Activated naive CD4-positive, alpha-beta T cell treated with anti-CD3 and anti-CD28 coated beads, Interleukin-2, amount 50 U/mL, for 16 hours (primary cell): ENCODE measurements around the gene HDAC4.

Experiments
- DNase-seq: peaks from one replicate; pipeline ENCODE4 v3.0.0-alpha.2; 2020

The HDAC4 gene

DNA sequence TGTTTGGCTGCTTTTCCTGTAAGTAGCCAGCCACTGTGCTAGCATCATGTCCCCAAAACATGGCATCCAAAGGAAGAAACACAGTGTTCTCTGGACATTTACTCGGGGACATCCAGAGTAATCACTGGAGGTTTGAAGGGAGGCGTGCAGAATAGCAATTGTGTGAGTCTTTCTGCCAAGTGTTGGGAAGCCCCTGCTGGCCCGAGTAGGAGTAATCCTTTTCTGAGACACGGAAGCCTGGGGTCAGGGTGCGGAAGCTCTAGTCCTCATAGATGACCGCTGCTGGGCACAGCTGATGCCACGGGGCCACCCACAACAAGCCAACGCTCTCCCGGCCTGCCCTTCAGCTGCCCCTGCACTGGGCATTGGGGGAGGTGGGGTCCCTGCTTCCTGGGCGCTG, 24.8 kb upstream of the HDAC4 start:
- no peak for DNase-seq

DNA sequence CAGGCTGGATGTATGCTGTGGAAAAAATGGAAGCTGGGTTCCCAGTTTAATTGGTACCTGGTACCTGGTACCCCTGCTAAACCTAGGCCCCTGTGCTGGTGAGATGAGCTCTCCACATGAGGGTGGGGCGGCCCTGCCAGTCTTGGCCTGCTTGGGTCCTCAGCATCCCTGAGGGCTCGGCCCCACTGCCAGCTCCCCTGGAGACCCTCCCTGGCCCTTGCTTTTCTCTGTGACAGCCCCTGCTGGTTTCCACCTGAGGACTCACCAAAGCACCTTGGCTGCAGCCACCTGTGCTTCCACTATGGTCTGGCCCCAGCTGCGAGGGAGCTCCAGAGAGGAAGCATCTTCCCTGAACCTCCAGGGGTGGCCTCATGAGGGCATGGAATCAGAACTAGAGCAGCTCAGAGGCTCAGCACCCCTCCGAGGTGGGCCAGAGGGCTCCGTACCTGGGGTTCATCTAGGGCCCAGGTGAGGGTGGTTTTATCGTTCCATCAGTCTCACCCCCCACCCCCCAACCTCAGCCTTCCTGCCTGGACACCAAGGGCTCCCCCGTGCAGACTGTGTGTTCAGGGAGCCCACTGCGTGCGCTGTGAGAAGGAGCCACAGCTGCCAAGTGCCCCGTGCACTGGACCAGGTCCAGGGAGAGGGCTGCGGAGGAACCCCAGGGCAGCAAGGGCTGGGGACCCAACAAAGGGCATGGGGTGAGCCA, 23.7 kb upstream of the HDAC4 start:
- DNase-seq, result no peak

DNA sequence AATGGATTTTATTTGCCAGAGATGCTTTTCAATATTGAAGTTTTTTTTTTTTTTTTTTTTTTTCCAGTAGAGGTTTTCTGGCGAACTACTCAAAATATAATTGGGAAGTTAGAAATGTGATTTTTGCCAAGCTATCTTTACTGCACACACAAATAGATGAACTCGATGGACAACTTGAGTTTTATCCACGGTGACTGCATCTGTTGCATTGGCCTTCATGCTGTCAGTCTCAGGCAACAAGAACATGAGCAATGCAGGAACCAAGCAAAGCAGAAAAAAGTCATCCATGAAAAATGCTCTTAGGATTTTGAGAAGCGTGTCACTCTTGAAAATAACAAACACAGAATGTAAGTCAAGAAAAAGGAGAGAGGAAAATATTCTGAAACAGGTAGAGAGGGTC, 22.7 kb upstream of the HDAC4 start:
- DNase-seq, result no peak

DNA sequence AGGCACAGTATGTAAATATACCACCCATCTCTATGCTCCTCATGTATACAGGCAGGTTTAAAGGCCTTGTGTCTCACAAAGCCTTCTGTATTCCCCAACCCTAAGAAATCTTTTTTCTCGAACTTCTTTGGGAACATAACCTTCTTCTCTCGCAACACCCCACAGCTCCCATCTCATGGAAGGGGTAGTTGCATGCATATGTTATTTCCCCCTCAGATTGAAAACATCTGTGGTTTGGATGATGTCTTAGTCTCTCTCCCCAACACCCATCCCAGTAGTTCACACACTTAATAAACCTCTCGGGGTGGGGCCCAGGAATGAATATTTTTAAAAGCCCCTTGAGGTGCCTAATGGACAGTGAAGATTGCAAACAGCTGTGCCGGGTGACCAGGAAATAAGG, 21.0 kb upstream of the HDAC4 start:
- DNase-seq, result no peak

DNA sequence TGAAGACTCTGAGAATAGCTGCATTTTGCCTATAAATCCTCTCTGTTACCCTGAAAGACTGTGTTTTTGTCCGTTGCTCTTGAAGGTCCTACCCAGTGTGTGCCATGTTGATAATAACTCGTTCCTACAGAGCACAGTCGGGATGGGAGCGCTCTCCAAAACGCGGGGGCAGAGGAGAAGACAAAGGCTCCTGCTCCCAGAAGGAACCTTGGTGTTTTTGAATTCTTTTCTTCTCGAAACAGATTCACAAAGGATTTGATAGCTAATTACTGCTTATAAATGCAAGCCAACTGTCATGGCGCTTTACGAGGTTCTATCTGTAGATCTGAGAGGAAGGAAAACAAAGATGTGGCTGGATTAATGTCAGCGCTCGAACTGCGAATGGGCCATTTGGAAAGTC, 19.3 kb upstream of the HDAC4 start:
- no peak for DNase-seq

DNA sequence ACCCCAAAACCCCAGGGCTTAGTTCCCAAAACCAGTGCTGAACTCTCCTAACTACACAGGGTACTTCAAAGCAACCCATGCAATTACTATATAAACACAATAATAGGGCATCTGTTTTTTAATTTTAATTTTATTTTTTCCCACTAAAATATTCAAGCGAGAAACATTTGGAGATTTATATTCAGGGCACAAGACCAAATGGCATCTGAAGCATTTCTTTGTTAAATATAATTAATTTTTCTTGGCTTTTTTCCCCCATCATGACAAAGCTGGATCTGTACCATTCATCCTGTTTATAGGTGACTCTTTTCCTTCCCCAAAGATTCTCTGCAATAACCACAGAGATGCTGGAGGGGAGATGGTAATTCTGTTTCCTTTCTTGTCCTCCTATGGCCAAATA, 18.1 kb upstream of the HDAC4 start:
- DNase-seq, result no peak

DNA sequence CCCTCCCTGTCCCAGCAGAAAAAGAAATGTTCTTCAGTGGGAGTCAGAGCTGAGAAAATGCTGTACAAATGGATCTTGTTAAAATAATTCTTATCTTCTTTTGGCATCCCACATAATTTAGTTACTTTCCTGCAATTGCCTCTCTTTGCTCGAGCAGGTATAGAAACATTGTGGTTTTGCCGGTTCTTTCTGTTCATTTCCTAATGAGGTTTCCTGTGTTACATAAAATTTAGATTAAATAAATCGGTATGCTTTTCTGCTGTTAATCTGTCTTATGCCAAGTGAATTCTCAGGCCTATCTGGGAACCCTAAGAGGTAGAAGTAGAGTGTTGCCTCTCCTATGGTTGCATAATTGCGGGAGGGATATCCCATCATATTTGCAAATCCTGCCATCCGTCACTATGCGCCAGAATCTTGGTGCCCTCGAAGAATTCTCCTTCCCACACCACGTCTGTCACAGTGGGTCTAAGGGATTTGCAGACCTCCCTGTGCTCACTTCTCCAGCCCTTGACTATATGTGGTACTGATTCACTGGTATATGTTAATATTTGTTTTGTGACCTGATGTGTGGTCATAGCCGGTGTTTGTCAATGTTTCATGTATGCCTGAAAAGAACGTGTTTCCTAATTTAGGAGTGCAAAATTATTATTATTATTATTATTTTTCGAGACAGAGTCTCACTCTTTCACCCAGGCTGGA, 12.2 kb upstream of the HDAC4 start:
- DNase-seq, result no peak

DNA sequence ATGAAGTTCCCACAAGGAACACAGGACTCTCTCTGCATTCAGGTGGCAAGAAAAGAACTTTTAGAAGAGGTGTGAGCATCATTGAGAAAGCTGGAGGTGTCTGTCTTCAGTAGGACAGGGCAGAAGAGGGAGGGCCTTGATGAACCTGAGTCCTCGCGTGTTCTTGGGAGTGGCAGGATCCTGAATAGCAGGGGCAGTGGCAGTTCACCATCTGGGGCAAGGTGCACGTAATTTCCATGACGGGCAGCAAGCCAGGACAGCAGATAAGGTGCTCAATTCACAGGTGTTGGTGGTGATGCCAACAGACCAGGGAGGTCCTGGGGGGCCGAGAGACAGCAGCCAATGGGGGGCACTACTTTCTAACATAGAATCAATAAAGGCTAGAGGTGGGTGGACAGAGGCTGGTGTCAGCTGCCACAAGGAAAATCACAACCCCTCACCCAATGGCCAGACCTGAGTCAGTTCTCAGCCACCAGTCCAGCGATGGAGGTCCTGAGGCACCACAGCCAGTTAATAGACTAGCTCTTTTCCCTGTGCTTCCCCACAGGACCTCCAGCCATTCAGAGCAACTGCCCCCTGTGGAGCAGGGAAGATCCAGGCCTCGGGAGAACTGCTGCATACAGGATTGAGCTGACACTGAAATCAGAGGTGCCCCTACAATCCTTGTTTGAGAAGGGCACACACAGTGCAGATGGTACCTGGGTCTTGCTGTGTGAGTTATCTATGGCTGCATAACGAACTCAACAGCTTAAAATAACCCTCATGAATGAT, 10.9 kb upstream of the HDAC4 start:
- no peak for DNase-seq

DNA sequence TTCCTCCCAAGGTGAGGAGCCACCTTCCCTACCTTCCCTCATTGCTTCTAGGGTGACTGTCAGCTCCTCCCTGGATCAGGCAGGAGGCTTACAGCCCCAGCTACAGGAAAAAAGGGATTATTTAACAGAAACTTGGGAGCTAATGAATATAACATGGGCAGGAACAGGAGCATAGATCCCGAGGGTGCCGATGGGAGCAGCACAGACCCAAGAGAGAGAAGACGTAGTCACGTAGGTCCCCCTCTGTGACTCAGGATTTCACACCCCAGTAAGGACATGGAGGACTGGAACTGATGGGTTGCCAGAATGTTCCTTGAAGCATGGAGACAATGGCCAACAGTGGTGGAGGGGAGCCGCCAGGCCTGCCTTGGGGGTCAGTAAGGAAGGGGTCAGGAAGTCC, 10.3 kb upstream of the HDAC4 start:
- DNase-seq, result no peak

DNA sequence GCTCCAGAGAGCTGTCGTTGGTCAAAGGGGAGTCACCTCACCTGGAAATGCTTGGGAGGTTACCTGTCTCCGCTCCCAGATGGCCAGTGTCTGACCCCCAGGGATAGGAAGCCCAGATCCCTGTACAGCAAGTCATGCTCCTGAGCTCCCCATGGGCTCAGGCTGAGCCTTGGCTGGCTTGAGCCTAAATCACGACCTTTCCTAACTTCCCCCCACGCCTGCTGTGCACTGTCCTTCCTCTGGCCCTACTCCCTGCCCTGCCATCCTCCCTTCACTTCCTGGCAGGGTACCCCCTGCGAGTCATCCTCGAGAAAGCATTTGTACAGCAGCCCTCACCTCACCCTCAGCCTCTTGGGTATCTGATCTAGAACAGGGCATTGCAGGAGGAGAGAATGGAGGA, 9.2 kb upstream of the HDAC4 start:
- DNase-seq, result no peak

DNA sequence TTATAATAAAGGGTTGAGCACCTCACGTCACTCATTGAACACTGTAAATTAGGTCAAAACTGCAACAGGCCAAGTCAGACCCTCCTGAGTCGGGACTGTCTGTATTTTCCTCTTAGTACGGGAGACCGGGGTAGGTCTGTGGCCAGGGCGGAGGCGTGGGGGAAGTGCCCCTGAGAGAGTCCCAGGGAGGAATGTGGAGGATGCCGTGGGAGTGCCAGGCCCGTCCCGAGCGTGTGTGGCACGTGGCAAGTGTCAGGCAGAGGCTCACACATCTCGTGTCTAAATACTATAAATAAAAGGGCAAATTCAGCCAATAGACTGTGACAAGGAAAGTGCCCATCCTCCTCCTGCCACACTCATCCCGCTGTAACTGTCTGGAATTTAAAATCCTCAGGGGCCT, 6.3 kb upstream of the HDAC4 start:
- DNase-seq, result no peak

DNA sequence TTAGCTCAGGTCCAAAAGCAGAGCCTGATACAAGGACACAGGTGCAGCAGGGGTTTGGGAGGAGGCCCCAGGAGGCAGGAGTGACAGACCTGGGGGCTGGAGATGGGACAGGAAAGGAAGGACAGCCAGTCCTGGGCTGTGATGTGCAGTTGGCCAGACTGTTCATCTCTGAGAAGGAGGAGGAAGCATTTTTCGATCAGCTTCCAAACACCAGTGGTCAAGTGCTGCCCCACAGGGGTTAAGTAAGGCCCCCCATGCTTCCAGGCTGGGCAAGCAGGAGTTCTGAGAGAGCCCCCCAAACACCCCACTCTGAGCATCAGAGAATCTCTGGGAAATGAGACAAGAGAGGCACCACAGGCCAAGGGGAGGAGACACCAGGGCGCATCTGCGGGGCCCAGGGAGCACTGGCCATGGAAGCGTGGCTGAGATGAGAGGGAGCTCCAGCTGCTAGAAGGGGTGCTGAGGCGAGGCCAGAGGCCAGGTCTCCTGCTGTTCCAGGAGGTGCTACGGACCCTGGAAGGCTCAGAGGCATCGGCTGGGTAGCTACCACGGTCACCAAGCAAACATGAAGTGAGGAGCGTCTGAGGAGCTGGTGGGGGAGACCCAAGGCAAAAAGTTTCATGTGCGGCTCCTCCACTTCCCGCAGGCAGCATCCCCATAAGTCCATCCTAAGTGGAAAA, 5.6 kb upstream of the HDAC4 start:
- no peak for DNase-seq

DNA sequence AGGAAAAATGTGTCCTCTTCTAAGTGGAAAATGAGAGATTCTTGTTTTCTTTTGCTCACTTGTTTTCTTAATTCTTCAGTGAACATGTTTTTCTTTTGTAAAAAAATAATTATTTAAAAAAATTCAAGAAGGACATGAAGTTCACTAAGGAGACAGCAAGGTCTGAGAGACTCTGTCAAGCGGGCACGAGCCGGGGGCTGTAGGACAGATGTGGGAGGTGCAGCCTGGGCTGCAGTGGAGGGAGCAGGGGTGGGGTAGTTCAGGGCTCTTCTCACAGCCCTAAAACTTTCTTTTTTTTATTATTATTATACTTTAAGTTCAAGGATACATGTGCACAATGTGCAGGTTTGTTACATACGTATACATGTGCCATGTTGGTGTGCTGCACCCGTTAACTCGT, 4.3 kb upstream of the HDAC4 start:
- no peak for DNase-seq

DNA sequence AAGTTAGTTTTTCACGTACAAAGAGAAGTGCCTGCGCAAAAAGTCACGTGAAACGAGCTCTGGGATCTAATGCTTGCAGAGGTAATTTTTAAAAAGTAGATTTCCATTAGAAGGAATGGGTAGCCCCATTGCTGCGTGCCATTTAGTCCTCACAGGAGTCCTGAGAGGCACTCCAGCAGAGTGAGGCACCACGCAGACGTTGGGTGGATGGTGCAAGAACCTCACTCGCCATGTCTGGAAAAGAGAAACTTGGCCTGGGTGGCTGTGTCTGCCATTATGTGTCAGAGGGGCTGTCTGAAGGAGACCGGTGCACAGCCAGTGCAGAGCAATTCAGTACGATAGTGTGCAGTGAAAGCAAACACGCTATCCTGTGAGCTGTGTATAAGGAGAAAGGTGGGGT, 1.8 kb upstream of the HDAC4 start:
- DNase-seq, result no peak

DNA sequence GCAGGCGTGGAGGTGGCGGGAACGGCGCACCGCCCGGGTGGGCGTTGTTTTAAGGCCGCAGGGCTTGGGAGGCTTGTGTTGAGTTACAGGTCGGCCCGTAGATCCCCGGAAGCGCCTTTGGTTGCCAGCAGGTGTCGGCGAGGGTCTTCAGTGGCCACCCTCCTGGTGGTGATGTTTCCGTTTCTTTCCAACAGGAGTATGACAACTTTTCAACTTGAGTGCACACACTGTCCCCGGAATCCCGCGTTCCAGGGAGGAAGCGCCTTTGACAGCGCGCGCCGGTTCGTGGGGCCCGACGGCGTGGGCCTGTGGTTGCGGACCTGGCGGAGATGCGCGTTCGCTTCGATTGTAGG, 1.0 kb upstream of the HDAC4 start:
- DNase-seq, result no peak

DNA sequence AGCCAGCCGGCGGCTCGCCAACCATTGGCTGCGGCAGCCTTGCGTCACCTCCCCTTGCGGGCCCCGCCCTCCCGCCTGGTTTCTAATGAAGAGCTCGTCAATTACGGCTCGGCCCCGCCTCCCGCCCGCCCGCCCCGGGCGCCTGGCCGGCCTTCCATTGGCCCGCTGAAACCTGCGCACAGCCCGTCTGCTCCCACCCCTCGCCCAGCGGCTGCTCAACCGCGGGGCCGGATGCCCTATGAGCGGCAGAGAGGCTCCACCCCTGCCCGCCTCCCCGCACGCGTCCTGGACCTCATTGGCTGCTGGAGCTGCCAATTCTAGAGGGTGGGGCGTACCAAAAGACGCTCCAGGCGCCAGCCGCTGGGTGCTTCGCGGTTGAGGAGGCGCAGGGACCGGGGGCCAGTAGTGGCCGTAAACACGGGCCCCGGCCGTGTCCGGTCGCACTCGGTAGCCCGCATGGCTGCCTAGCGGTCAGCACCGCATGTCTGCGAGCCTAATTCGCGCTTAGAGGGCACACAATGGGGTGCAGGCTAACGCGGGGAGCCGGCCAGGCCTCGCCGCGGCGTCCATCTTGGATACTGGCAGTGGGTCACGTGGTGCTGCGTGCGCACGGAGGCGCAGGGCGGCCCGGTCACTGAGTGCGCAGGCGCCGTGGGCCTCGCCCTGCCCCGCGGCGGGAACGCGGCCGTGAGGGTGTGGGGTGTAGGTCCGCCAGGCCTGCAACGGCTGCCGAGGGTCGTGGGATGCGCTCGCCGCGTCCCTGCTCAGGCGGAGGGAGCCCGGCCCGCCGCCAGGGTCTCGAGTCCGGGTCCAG, 454 bp upstream of the HDAC4 start:
- DNase-seq, result peak; percentile 99

DNA sequence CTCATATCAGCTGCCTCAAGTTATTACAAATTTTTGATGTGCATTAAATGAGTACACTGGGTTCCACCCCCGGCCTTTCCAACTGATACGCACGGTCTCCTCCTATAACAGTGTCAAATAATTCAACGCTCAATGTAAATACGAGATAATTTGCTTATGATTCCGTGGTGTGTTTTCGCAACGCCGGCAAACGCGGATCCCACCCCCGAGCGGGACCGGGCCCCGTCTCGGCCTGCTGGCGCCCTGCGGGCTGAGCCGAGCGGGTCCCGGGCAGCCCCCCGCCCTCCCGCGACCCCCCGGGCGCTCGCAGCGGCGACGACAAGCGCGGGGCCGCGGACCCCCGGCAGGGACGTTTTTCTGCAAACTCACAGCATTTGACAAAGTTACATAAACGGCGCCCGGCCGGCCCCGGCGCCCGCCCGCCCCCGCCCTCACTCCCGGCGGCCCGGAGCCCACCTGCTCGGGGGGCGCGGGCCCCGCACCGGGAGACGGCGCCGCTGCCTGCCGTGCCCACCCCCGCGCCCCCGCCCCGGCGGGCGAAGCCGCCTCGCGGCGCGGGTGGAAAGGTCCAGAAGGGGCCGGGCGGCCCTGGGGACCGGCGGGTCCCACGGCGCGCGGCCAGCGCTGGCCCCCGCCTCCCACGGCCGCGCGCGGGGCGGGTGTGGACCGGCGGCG, 762 bp downstream of the HDAC4 start:
- peak; percentile 48 for DNase-seq

DNA sequence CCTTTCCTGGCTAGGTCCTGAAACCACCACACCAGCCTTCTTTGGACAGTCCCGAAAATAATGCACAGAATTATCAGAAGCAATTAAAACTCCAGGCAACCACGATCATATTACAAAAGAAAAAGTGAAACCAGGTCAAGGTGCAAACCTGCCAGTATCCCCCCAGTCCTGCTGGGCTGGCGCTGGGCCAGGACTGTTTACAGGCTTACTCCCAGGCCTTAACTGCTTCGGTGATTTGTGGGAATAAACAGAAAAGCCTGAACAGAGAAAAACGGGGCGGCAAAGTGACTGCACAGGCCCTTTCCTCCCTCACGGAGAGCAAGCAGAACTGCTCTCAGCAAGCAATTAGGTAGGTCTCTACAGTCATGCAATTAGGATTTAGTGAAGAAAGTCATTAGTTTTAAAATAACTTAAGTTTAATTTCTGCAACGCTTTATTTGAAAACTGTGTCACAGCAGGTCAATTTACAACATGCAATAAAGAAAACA, 1.3 kb downstream of the HDAC4 start:
- DNase-seq, result peak; percentile 52

DNA sequence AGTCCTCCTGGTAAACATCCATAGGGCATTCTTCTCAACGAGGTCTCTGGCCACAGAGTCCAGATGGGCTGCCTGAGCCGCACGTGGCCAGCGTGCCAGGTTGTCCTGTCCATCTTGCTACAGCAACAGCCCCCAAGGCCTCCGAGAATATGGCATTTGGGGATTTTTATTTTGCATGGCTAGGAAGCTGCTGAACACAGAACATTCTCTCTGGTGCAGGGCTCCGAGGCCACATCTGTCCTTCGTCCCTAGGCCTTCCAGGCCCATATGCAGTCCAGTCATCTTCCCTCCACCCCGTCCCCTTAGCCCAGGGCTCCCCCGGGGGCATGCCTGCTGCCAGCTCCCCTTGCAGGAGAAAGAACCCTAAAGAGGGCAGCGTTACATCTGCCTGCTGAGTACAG, 2.3 kb downstream of the HDAC4 start:
- no peak for DNase-seq

DNA sequence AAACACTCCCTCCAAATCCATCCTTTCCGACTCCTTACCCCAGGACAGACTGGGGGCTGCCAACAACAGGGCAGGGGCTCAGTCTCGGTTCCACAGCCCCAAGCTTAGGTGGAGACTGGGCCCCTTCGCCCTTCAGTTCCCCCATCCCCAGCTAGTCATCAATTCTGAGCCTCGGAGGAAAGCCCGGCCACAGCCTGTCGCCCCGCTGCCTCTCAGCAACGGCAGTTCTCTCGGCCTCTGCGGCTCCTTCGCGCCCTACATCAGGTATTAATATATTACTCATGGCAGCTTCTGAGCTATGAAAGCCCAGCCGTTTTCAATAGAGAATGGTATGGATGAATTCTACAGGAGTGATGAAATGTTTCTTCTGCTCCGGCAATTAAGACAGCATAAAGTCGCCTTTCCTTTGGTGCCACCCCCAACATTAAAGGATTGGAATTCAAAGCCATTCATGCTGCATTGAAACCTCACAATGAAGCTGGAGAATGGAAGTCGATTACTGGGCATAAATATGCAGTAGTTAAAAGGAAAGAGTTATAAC, 2.8 kb downstream of the HDAC4 start:
- no peak for DNase-seq

DNA sequence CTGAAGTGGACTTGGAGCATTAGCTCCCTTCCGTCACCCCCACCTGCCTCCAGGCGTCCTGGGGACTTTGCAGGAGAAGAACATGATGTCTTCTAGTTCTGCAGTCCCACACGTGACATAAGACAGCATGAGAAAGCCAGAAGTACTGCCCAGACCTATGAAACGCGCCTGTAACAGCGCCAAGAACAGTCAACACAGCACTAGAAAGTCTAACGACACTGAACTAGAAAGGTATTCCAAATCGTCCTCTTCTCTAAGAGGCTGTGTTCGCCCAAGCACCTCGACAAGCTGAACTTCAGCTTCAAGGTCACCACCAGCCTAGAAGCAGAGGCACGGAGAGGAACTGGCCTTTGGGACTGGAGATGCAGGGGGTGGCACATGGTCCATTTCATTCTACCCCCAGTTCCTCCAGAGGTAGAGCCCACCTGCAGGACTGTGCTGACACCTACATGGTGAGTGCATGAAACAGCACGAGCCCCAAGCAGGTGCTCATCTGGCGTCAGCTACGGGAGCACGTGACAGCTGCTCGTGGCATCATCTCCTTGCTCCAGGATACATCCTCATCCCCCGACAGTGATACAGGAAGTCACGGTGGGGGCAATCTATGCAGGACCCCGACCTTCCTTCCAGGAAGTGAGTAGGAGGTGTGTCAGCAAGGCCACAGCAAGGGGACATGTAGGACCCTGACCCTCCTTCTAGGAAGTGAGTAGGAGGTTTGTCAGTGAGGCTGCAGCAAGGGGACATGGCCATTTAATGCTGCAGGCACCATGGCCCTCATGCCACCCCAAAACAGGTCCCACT, 3.7 kb downstream of the HDAC4 start:
- peak; percentile 50 for DNase-seq
